A549 (cell line): ENCODE measurements around the gene MYNN. TPM values are rescaled to one million over a fixed set of nuclear protein-coding genes. Genes with fewer than 3 reads are reported as not detected.
"Not testable (repeated sequence)": the region's sequence is repeated elsewhere in the genome, so short reads cannot be mapped to it uniquely, and the experiment has no call there.

ENCODE experiments used
- ATAC-seq, 2 experiments: fragments of 200-7000 bp in 1 of 2; fragments of >200 bp in 1 of 2; cut with Nextera tagmentation in 1 of 2; cut with Tn5 transposase in 1 of 2; 3 replicates each; pipeline versions ENCODE4 v1.8.0 to v1.9.1; 2018 to 2020; ENCODE audit warnings: mild to moderate bottlenecking in 1 of 2, moderate library complexity in 1 of 2
- CTCF ChIA-PET: fragments of 300-600 bp; sonication (Branson Sonifier 250); formaldehyde crosslinking; extraction: SDS; loops from one replicate; lab custom pipeline; 2021; ENCODE audit warnings: antibody characterized with exemption, inconsistent platforms; lab: Yijun Ruan, JAX
- POLR2A ChIA-PET: fragments of 350-600 bp; formaldehyde crosslinking; extraction: SDS; loops from one replicate; lab custom pipeline; 2021; ENCODE audit warnings: antibody characterized with exemption, inconsistent platforms; lab: Yijun Ruan, JAX
- DNase-seq, 2 experiments: peaks; one replicate each; pipeline versions ENCODE4 v3.0.0 to v3.0.0-alpha.2; 2011 to 2016; ENCODE audit warnings: low read depth in 1 of 2, low spot score in 1 of 2
- FAIRE-seq: peaks from 2 replicates; lab custom pipeline; 2011; peaks lifted over from hg19 to GRCh38; lab: Jason Lieb, UNC
- H3K27ac ChIP-seq, 2 experiments: fragments of >200 bp; sonication (Bioruptor Twin); formaldehyde crosslinking; 3 replicates each; pipeline ENCODE4 v1.5.1; 2016 to 2017
- H3K4me1 ChIP-seq: fragments of >200 bp; sonication (Bioruptor Twin); formaldehyde crosslinking; 3 replicates; pipeline ENCODE4 v1.6.1; 2016
- H3K4me2 ChIP-seq: fragments of >200 bp; sonication (Bioruptor Twin); formaldehyde crosslinking; 3 replicates; pipeline ENCODE4 v1.6.1; 2016
- H3K4me3 ChIP-seq: fragments of >200 bp; sonication (Bioruptor Twin); formaldehyde crosslinking; 3 replicates; pipeline ENCODE4 v1.5.1; 2016
- H3K9me3 ChIP-seq: fragments of >200 bp; sonication (Bioruptor Twin); formaldehyde crosslinking; 3 replicates; pipeline ENCODE4 v1.6.1; 2016
- BCL3 ChIP-seq: fragments of >200 bp; sonication (Bioruptor Twin); formaldehyde crosslinking; IDR thresholded peaks from 3 replicates; pipeline ENCODE4 v1.6.1; 2016
- CBX2 ChIP-seq: fragments of 200-600 bp; sonication (generic); IDR thresholded peaks from 2 replicates; pipeline ENCODE4 v1.6.1; 2016; ENCODE audit warnings: low read depth, mild to moderate bottlenecking, borderline replicate concordance
- CEBPB ChIP-seq, 2 experiments: fragments of >200 bp in 1 of 2; sonication (Bioruptor Twin) in 1 of 2; formaldehyde crosslinking in 1 of 2; IDR thresholded peaks; 2 replicates each; pipeline ENCODE4 v1.6.1; 2012 to 2016
- ELK1 ChIP-seq: fragments of 150-350 bp; IDR thresholded peaks from 2 replicates; pipeline ENCODE4 v1.6.1; 2014; ENCODE audit warnings: low read depth, mild to moderate bottlenecking, low read length
- EP300 ChIP-seq, 2 experiments: fragments of >200 bp; sonication (Bioruptor Twin); formaldehyde crosslinking; IDR thresholded peaks; 2 replicates in 1 of 2; 3 replicates in 1 of 2; pipeline ENCODE4 v1.6.1; 2016 to 2017
- FOSB ChIP-seq: fragments of 250-450 bp; sonication (Bioruptor Pico); IDR thresholded peaks from 2 replicates; pipeline ENCODE4 v1.5.0; 2020; ENCODE audit warnings: mild to moderate bottlenecking, moderate library complexity
- FOSL2 ChIP-seq, 2 experiments: fragments of 450-650 bp in 1 of 2; fragments of >200 bp in 1 of 2; sonication (Bioruptor Twin) in 1 of 2; formaldehyde crosslinking; IDR thresholded peaks; 2 replicates each; pipeline versions ENCODE4 v1.5.0 to v1.6.1; 2016 to 2020; ENCODE audit warnings: mild to moderate bottlenecking in 1 of 2, moderate library complexity in 1 of 2
- HMGXB4 ChIP-seq: fragments of 250-450 bp; sonication (Bioruptor Pico); IDR thresholded peaks from 2 replicates; pipeline ENCODE4 v1.5.0; 2021; ENCODE audit warnings: mild to moderate bottlenecking, moderate library complexity, borderline replicate concordance
- HOXA7 ChIP-seq: fragments of 250-450 bp; sonication (Bioruptor Pico); IDR thresholded peaks from 2 replicates; pipeline ENCODE4 v1.5.0; 2020; ENCODE audit warnings: mild to moderate bottlenecking, moderate library complexity
- HOXB13 ChIP-seq: fragments of 250-450 bp; sonication (Bioruptor Pico); IDR thresholded peaks from 2 replicates; pipeline ENCODE4 v1.5.0; 2020; ENCODE audit warnings: low read depth, mild to moderate bottlenecking, moderate library complexity
- JUN ChIP-seq, 2 experiments: fragments of >200 bp; sonication (Bioruptor Twin); formaldehyde crosslinking; IDR thresholded peaks; 2 replicates in 1 of 2; 3 replicates in 1 of 2; pipeline ENCODE4 v1.6.1; 2016 to 2017
- KDM1A ChIP-seq: fragments of 200-600 bp; sonication (generic); IDR thresholded peaks from 2 replicates; pipeline ENCODE4 v1.6.1; 2016; ENCODE audit warnings: low read depth, mild to moderate bottlenecking
- KDM5A ChIP-seq: fragments of 200-600 bp; sonication (generic); IDR thresholded peaks from 2 replicates; pipeline ENCODE4 v1.6.1; 2016; ENCODE audit warnings: antibody characterized with exemption, mild to moderate bottlenecking
- MAX ChIP-seq: IDR thresholded peaks from 2 replicates; pipeline ENCODE4 v1.6.1; 2012
- PHF8 ChIP-seq: fragments of 200-600 bp; sonication (generic); IDR thresholded peaks from 2 replicates; pipeline ENCODE4 v1.6.1; 2016; ENCODE audit warnings: low read depth, mild to moderate bottlenecking, antibody characterized with exemption, moderate library complexity, borderline replicate concordance
- POLR2A ChIP-seq: IDR thresholded peaks from 2 replicates; pipeline ENCODE4 v1.6.1; 2012; ENCODE audit warnings: mild to moderate bottlenecking, low read length
- POLR2AphosphoS2 ChIP-seq: conservative IDR thresholded peaks from 2 replicates; pipeline ENCODE4 v1.6.1; 2012; ENCODE audit warnings: low read length, improper control_type of control experiment, inconsistent platforms
- REST ChIP-seq: fragments of 200-600 bp; sonication (generic); IDR thresholded peaks from 2 replicates; pipeline ENCODE4 v1.6.1; 2016; ENCODE audit warnings: antibody characterized with exemption, mild to moderate bottlenecking, moderate library complexity
- TFCP2L1 ChIP-seq: fragments of 250-450 bp; sonication (Bioruptor Pico); IDR thresholded peaks from 2 replicates; pipeline ENCODE4 v1.5.0; 2021; ENCODE audit warnings: mild to moderate bottlenecking
- TP53 ChIP-seq: fragments of 250-450 bp; sonication (Bioruptor Pico); IDR thresholded peaks from 2 replicates; pipeline ENCODE4 v1.5.0; 2021; ENCODE audit warnings: mild to moderate bottlenecking, moderate library complexity
- ZC3H11A ChIP-seq: fragments of 450-650 bp; IDR thresholded peaks from 2 replicates; pipeline ENCODE4 v1.6.1; 2014; ENCODE audit warnings: antibody characterized with exemption, mild to moderate bottlenecking
- ZNF302 ChIP-seq: fragments of 250-450 bp; sonication (Bioruptor Pico); IDR thresholded peaks from 2 replicates; pipeline ENCODE4 v1.9.0; 2021; ENCODE audit warnings: inconsistent platforms, mild to moderate bottlenecking, moderate library complexity
- WGBS: methylation state at CpG from one replicate; pipeline ENCODE4 v1.1.6; 2017; ENCODE audit errors: missing lambda C conversion rate; 5-methylcytosine and 5-hydroxymethylcytosine counted together
- polyA minus RNA-seq: library from RNA; depleted of rRNA, polyadenylated mRNA; stranded (reverse); fragments of >200 nt; gene quantifications from 2 replicates; pipeline ENCODE4 v1.2.3, GENCODE V29; 2011; rRNA and poly(A)+ RNA removed
- polyA plus RNA-seq, 4 experiments: library from polyadenylated mRNA; depleted of rRNA in 3 of 4; stranded (reverse); fragments of >200 nt; fragmentation: RNase III in 1 of 4; extraction: RNeasy Plus Mini Kit Qiagen cat#74134 plus additional on column Dnase treatment in 1 of 4; gene quantifications; 2 replicates in 3 of 4; 3 replicates in 1 of 4; pipeline ENCODE4 v1.2.3, GENCODE V29; 2011 to 2017

MYNN gene
- polyA plus RNA-seq (2011; rRNA removed) = 29.6 and 31.6 TPM in 2 replicates
- 6.1 and 6.3 TPM in 2 replicates for polyA plus RNA-seq (2012; cell fraction: cytosol; rRNA removed)
- polyA plus RNA-seq (2012; cell fraction: nucleus; rRNA removed) = 3.2 and 4.4 TPM in 2 replicates
- polyA plus RNA-seq (2017; fragmentation: RNase III; extraction: RNeasy Plus Mini Kit Qiagen cat#74134 plus additional on column Dnase treatment) = 12.0 to 12.8 TPM (median 12.2 TPM) in 3 replicates
- 9.5 and 13.2 TPM in 2 replicates for polyA minus RNA-seq

- ATAC-seq (peak; percentile 88 to 89), FAIRE-seq (peak; percentile 72), DNase-seq (peak; percentile 60 to 91)
- POLR2A ChIA-PET = interaction anchor here (0.5 to 2.7 kb wide), 10 partner anchors 8 to 1097 kb away, joined by 3 to 18 read pairs (median 5); partner anchors contain the start of genes RPL22L1, SEC62, SKIL and TERC
- CTCF ChIA-PET = interaction anchor here (2.7 kb wide), 1 partner anchor 10 kb away, joined by 10 read pairs; the partner anchor contains the start of gene TERC
- TF ChIP-seq KDM5A (peak; percentile 92), CBX2 (no peak), FOSB (no peak), HOXA7 (CRISPR knock-in tag) (no peak), ZC3H11A (no peak), TFCP2L1 (CRISPR knock-in tag) (no peak), CEBPB (IDR thresholded peaks at IDR 0.05) (no peak), FOSL2 (IDR thresholded peaks at IDR 0.05) (no peak), FOSL2 (CRISPR knock-in tag; IDR thresholded peaks at IDR 0.05) (0 out of 2 replicates have a peak, but pooled peaks have one; percentile 17), BCL3 (peak; percentile 86), ELK1 (no peak), REST (peak; percentile 45), HMGXB4 (peak; percentile 56; the same call in 1 of the 2 replicates), KDM1A (peak; percentile 42; the same call in 1 of the 2 replicates), ZNF302 (CRISPR knock-in tag) (no peak), MAX (peak; percentile 72), POLR2AphosphoS2 (no peak), TP53 (CRISPR knock-in tag) (no peak), POLR2A (peak; percentile 96), HOXB13 (CRISPR knock-in tag) (no peak), PHF8 (peak; percentile 98), EP300 (IDR thresholded peaks at IDR 0.05) (0 out of 5 replicates have a peak, but pooled peaks of 1 of the 2 experiments have one; percentile 12), JUN (IDR thresholded peaks at IDR 0.05) (peak; percentile 67 to 94; a peak in 4 of 5 replicates)
- H3K27ac ChIP-seq = peak within 1 kb of the TSS; percentile 95 to 98
- H3K4me1 ChIP-seq = peaks cover 15% of the 10 kb centered on the region; the same call in 2 of the 3 replicates
- H3K4me2 ChIP-seq = peak within 1 kb of the TSS; percentile 76
- peak within 1 kb of the TSS; percentile 90 for H3K4me3 ChIP-seq
- H3K9me3 ChIP-seq = no peaks in the 10 kb centered on the region
- 3% methylated on average over 16 of the region's 61 CpGs for WGBS
Observed at GRCh38 chr3:169772897-169773816, at the start of gene MYNN. Gene MYNN (plus strand): TSS chr3:169773396. CDS start chr3:169774296, 900 bp downstream.

- CTCF ChIA-PET = interaction anchor here (0.6 to 3.1 kb wide), 2 partner anchors 11 to 14 kb away, joined by 3 to 13 read pairs; no protein-coding TSS in a partner anchor
Observed at GRCh38 chr3:169731857-169732256, 41.3 kb upstream of the MYNN start.

More at GRCh38 chr3:169731857-169732256, 41.3 kb upstream of the MYNN start:
- FAIRE-seq, H3K4me3 ChIP-seq, H3K4me2 ChIP-seq, POLR2A ChIA-PET, DNase-seq, H3K4me1 ChIP-seq, H3K9me3 ChIP-seq, H3K27ac ChIP-seq, ATAC-seq: not testable (repeated sequence)
